ENCODE results near the gene ARID3A. TPM values are rescaled to one million over a fixed set of nuclear protein-coding genes. Genes with fewer than 3 reads are reported as not detected.

Gene ARID3A
- total and polyA plus RNA-seq, 2 of the 13 experiments (the other 11 are each of a cell fraction or from before 2014, with no cell fraction given), result 71.3 to 77.9 TPM

- no peak for TF ChIP-seq ZNF18 (CRISPR knock-in tag; IDR thresholded peaks at IDR 0.05; ENCODE audit: insufficient replicate concordance)
- TF ChIP-seq ZNF563 (CRISPR knock-in tag; IDR thresholded peaks at IDR 0.05), result 0 out of 2 replicates have a peak, but pooled peaks have one; percentile 24
- no peak; the same call in 1 of the 2 replicates for TF ChIP-seq ZSCAN29 (CRISPR knock-in tag; conservative IDR thresholded peaks at IDR 0.05)
- TF ChIP-seq POLR2AphosphoS5 (IDR thresholded peaks at IDR 0.05; ENCODE audit: low read depth, low read length), result no peak
- peak; percentile 84 for TF ChIP-seq ZNF770 (CRISPR knock-in tag; IDR thresholded peaks at IDR 0.05)
- no peak for TF ChIP-seq NFIB (CRISPR knock-in tag; IDR thresholded peaks at IDR 0.05; ENCODE audit: borderline replicate concordance)
- no peak for TF ChIP-seq PCBP2 (optimal IDR thresholded peaks at IDR 0.05; ENCODE audit: low read depth, low read length, poor library complexity, severe bottlenecking)
- 0 out of 2 replicates have a peak, but pooled peaks have one; percentile 8 for TF ChIP-seq ZNF232 (CRISPR knock-in tag; IDR thresholded peaks at IDR 0.05; ENCODE audit: borderline replicate concordance)
- TF ChIP-seq ARNTL (CRISPR knock-in tag; IDR thresholded peaks at IDR 0.05), result 0 out of 2 replicates have a peak, but pooled peaks have one; percentile 14
- no peak for TF ChIP-seq SNAPC2 (CRISPR knock-in tag; IDR thresholded peaks at IDR 0.05)
- TF ChIP-seq NFE2L1 (CRISPR knock-in tag; IDR thresholded peaks at IDR 0.05; ENCODE audit: borderline replicate concordance), result no peak
- TF ChIP-seq HNF1B (CRISPR knock-in tag; IDR thresholded peaks at IDR 0.05), result no peak
- peak; percentile 84 for TF ChIP-seq PATZ1 (CRISPR knock-in tag; IDR thresholded peaks at IDR 0.05)
- TF ChIP-seq MLXIP (CRISPR knock-in tag; IDR thresholded peaks at IDR 0.05; ENCODE audit: borderline replicate concordance), result no peak
- TF ChIP-seq HIC2 (CRISPR knock-in tag; IDR thresholded peaks at IDR 0.05; ENCODE audit: low read depth), result peak; percentile 25; the same call in 1 of the 2 replicates
- no peak for TF ChIP-seq KDM6A (CRISPR knock-in tag; IDR thresholded peaks at IDR 0.05; ENCODE audit: low read depth)
These were observed 56.8 kb downstream of the ARID3A start (continued) for GRCh38 chr19:982567-983170.

Measured in HepG2 (cell line).